GM20431 (cell line): Measurements from ENCODE around the gene CFAP300.

Experiments used
- in situ Hi-C: fragments of 300-500 bp; cut with MseI, MboI; formaldehyde crosslinking; loops from one replicate; pipeline ENCODE4 v1.15.0; 2020; ENCODE audit warnings: low sequenced_read_pairs; ENCODE audit not compliant: unreplicated experiment

Gene CFAP300

DNA sequence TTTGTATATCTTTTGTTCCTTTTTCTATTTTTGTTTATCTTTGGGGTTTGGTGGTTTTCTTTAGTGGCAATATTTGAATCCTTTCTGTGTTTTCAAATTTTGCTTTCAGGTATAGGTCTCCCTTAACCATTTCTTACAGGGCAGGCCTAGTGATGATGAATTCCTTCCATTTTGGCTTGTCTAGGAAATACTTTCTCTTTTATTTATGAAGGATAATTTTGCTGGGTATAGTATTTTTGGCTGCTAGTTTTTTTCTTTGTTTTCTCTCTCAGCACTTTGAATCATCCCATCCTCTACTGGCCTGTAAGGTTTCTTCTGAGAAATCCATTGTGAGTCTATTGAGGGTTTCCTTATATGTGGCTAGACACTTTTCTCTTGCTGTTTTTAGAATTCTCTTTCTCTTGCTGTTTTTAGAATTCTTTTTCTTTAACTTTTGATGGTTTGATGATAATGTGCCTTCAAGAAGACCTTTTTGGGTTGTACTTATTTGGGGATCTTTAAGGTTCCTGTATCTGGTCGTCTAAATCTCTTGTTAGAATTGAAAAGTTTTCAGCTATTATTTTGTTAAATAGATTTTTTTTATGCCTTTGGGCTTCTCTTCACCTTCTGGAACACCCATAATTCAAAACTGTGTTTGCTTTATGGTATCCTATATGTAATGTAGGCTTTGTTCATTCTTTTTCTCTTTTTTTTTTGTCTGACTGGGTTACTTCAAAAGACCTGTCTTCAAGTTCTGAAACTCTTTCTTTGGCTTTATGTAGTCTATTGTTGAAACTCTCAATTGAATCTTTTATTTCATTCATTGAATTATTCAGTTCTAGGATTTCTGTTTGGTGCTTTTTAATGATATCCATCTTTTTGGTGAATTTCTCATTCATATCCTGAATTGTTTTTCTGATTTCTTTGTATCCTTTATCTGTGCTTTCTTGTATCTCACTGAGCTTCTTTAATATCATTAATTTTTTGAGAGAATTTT is 24.5 kb downstream of the CFAP300 start:
- in situ Hi-C loops: no loop called here

DNA sequence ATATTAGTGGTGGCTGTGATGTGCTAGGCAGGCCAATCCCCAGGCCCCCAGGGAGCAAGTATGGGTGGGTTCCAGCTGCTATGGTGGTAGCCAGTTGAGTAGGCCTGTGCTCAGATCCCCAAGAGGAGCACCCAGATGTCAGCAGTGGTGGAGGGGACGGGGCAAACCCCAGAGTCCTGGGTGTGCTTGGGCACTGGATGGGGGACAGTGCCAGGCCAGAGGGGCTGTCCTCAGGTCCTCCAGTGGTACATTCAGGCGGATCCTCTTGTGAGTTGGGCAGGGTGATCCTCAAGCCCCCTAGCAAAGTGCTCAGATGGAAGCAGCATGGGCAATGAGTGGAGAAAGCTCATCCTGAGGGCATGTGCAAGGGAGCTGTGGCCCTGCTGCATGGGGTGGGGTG is 26.0 kb downstream of the CFAP300 start:
- in situ Hi-C loops: no loop called here

DNA sequence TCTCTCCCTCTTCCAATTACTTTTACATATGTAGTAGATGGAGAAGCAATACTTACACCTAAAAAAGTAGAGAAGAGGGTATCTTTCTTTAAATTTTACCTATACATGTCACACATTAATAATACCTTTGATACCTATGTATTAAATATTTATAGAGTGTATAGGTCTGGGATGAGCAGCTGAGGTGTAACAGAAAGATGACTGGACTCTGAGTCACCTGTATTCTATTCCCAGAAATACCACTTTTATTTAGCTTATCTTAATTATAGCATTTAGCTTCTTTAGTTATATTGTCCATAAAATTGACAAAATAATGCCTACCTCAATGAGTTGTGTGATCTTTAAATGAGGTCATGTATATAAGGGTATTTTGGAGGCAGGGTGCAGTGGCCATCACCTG is 32.4 kb downstream of the CFAP300 start:
- in situ Hi-C loops: no loop called here

DNA sequence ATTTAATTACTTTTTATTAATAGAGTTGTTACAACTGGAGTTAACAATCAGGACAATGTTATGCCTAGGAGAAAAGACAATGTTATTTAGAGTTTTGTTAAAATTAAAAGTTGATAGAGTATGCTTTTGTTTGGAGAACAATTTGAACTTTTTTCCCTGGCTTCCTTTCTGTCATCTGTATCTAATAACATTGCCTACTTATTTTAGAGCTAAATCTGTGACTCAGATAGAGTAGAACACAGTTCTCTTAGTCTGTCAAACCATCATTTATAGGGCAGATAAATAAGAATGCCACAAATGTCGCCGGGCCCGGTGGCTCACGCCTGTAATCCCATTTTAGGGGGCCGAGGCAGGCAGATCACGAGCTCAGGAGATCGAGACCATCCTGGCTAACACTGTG is 34.1 kb downstream of the CFAP300 start:
- in situ Hi-C loops: no loop called here

DNA sequence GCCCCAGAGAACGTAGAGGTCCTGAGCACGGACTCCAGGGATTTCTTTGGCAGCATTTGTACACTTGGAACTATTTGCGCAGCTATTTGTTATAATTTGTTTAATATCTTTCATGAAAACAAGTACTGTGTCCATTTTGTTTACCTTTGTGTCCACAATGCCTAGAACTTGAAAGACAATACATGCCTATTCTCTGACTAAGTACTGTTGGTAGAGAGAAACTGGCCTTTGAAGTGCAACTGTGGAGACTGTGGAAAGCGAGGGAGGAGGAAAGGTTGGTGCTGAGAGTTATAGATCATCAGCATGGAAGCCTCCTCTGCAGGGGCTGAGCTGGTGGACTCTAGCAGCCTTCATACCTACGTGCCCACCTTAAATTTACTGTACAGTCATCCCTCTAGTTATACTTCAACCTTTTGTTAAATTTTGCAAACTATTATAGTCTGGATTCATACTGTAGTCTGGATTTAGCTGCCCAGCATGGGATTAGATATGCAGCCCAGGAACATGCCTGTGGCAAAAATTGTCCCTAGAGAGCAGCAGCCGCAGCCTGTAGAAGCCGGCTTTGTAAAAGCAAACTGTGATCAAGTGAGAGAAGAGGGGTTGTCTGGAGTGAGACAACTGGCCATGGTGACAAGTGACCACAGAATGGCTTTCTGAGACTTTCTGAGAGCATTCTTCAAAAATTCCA is 38.8 kb downstream of the CFAP300 start:
- in situ Hi-C loops: no loop called here

DNA sequence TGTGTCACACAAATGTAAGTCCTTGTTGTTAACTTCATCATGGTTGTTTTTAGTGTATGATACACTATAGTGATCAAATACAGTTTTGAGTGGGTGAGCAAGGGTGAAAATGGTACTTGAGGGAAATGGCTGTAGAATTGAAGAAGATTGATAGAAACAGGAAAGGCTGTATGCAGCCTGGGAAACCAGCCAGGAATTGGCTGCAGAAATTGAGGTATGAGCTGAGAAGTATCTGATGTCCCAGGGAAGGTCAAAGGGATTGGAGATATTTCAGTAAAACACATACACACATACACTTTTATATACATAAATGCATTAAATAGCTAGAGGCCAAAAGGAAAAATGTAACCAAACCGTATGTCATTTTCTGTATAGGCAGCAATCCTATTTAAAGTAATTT is 49.9 kb downstream of the CFAP300 start:
- in situ Hi-C loops: no loop called here

DNA sequence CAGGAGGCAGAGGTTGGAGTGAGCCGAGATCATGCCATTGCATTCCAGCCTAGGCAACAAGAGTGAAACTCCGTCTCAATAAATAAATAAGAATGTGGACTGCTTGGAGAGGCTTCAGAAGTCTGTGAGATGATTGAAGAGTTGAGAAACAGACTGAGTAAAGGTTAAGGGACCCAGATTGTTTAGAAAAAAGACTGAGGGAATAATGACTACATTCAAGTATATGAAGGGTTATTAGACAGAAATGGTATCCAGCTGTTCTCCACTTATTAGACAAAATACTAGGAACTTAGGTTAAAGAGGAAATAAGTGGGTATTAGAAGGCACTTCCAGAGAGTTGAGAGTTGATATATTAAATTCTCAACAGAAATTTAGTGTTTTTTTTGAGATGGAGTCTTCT is 52.5 kb downstream of the CFAP300 start:
- in situ Hi-C loops: no loop called here

DNA sequence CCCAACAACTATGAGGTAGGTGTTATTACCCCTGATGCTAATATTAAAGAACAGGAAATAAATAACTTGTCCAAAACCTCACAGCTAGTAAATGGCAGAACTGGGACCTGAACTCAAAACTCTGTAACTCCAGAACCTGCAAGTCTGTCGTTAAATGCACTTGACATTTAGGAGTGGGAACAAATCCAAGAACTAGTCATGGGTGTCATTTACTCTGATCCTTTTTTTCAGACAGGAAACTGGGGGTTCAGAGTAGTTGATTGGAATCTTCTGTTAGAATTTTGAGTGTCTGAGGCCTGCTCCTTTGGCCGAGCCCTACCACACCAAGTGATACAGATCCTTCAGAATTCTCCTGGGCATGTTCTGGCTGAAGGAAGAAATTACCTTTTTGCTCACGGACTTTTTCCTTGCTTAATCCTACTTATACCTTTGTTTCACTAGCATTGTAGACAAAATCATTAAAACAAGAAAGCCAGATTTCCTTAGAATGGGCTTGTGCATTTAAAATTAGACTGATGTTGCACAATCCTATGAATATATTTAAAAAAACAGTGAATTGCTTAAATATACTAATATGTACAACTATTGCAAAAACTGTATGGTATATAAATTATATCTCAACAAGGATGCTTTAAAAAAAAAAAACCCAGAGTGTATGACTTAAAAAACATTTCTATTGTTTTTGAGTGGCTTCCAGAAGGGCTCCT is 61.6 kb downstream of the CFAP300 start:
- in situ Hi-C loops: no loop called here

DNA sequence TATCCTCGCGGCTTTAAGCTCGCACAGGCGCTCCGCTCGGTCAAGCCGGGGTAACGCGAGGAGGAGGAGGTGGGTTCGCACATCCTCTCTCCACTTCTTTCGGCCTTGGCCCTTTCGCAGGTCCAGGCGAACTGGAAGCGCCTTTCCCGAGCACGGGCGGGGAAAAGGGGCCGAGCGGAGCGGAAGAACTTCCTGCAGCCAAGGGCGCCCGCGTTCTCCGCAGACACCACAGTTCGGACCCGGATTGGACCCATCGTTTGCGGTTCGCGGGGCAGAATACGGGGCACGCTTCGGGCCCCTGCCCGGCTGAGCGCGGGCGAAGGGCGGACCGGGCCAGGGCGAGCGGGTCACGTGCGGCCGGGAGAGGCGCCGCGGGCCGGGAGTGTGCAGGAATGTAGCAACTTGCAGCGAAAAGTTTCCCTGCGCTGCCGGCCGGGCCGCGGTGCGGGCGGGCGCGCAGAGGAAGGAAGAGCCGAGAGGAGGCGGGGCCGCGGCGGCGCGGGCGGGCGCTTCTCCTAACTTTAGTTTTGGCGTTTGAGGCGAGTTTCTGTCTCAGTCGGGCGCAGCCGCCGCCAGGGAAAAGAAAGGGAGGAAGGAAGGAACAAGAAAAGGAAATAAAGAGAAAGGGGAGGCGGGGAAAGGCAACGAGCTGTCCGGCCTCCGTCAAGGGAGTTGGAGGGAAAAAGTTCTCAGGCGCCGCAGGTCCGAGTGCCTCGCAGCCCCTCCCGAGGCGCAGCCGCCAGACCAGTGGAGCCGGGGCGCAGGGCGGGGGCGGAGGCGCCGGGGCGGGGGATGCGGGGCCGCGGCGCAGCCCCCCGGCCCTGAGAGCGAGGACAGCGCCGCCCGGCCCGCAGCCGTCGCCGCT is 62.9 kb downstream of the CFAP300 start, which contains the start of gene YAP1:
Gene YAP1 (plus strand): TSS at position 552 of the 865 bp plus-strand sequence. CDS start 402 bp downstream, outside the sequence.
- in situ Hi-C loops: no loop called here

DNA sequence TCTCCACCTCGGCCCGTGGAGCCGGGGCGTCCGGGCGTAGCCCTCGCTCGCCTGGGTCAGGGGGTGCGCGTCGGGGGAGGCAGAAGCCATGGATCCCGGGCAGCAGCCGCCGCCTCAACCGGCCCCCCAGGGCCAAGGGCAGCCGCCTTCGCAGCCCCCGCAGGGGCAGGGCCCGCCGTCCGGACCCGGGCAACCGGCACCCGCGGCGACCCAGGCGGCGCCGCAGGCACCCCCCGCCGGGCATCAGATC is 63.4 kb downstream of the CFAP300 start:
- in situ Hi-C loops: no loop called here

DNA sequence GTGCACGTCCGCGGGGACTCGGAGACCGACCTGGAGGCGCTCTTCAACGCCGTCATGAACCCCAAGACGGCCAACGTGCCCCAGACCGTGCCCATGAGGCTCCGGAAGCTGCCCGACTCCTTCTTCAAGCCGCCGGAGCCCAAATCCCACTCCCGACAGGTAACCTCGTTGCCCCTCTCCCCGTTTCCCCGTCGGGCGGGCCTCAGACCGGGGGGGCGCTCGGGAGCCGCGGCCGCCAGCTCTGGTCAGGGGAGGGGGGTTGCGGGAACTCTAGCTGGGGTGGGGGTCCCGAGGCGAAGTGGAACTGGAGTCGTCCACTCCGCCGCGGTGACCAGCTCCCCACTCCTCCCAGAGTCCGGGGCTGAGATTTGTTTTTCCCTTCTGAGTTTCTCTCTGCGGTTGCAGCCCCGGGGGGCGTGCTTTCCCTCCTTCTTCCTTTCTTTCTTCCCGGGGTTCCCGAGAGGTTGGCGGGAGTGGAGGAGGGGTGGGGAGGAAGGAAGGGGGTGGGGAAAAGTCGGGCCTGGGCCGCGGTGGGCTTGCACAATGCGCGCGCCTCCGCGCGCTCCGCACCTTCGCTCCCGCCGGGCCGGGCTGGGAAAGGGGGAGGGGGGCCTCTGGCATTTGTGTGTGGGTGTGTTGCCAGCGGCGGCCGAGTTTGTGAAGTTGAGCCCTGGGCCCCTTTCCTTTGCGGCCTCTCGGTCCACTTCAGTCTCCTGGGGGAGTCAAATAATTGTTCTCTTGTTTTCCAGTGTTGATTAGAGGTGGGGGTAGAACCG is 64.0 kb downstream of the CFAP300 start:
- in situ Hi-C loops: no loop called here

DNA sequence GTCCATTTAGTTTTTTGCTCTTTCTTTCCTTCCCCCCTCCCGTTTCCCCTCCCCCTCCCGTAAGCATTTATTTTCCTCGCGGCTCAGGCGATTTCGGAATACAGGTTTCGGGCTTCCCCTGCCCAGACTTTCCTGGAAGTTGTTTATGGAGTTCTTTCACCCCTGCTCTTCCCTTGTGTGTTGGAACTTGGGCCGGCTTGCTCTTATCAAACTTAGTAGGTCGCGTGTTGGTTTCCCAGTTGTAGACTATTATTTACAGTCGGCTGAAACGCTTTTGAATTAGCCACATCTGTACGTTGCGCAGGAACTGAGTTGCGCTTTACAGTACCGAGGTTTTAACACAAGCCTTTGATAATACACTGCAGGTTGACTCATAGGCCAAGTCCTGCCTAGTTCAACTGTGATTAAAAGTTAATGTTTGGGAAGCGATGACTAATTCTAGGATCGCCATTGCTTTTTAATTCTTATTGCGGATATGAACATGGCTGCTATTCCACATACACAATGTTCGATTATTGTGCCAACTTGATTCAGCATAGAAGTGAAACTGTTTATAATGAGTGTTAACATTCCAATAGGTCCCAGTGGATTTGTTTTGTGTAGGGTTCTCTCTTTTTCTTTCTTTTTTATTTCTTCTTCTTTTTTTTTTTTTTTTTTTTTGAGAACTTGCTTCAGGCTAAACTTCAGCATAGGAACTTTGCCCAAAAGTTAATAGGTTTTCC is 64.7 kb downstream of the CFAP300 start:
- in situ Hi-C loops: no loop called here

DNA sequence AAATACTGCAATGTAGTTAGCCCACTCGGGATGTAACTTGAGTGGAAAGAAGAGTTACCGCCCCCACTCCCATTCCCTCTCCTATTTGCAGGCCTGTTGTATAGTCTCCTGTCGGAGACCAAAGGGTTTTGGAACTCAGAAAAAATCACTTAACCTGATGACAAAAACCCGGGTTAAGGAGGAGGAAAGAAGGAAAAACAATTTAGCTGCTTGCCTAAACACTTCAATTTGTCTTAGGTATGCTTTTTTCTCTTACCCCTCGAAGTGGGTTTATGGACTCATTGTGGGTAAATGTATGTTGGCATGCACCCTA is 65.2 kb downstream of the CFAP300 start:
- in situ Hi-C loops: no loop called here

DNA sequence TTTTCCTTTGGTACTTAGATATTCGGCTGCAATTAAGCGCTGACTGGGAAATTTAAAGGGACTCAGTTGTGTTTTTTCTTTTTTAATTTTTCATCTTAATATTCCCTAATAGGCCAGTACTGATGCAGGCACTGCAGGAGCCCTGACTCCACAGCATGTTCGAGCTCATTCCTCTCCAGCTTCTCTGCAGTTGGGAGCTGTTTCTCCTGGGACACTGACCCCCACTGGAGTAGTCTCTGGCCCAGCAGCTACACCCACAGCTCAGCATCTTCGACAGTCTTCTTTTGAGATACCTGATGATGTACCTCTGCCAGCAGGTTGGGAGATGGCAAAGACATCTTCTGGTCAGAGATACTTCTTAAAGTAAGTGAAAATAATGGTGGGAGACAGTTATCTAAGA is 66.8 kb downstream of the CFAP300 start:
- in situ Hi-C loops: no loop called here

DNA sequence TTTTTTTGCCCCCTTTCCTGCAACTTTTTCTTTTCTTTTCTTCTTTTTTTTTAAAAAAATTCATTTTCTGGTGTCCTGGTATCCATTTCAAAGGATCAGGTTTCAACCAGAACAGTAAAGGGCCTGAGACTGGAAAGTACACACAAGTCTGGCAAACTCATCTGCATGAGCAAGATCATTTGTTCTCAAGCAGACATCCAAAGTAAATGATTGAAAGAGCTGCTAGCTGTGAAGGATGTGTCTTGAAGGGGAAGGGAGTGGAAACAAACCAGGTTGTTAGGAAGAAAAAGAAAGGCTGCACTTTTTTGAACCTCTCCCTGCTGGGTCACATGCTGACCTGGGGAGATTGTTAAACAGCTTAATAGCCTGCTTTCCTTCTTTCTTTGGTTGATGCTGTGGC is 68.3 kb downstream of the CFAP300 start:
- in situ Hi-C loops: no loop called here

DNA sequence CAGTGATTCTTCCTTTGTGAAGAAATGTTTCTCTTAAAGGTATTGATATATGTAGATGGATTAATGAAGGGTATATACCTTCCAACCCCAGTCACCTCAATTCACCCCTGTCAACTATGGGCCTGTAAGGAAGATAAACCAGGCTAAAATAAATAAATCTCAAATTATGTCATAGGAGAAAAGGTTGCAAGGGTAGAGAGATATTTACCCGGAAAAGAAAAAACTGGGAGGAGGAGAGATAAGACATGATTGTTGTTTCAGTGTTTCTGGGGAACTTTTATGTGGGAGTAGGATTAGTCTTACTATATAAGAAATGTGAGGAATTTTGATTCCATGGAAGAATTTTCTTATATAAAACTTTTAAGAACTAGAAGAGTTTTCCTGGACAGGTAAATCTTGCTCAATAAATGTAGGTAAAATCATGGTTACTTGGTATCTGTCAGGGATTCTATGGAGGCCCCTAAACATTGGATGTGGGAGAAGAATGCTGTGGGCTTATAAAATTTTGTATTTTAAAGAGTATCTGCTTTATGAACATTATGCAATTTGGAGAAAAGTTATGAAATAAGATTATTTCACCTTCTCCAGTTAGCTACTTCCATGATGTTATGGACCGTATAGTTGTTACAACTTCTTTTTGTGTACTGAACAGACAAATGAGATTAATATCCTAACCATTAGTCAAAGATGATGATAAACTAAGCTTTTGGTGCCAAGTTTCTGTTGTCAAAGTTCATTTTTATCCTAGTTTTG is 69.4 kb downstream of the CFAP300 start:
- in situ Hi-C loops: no loop called here

DNA sequence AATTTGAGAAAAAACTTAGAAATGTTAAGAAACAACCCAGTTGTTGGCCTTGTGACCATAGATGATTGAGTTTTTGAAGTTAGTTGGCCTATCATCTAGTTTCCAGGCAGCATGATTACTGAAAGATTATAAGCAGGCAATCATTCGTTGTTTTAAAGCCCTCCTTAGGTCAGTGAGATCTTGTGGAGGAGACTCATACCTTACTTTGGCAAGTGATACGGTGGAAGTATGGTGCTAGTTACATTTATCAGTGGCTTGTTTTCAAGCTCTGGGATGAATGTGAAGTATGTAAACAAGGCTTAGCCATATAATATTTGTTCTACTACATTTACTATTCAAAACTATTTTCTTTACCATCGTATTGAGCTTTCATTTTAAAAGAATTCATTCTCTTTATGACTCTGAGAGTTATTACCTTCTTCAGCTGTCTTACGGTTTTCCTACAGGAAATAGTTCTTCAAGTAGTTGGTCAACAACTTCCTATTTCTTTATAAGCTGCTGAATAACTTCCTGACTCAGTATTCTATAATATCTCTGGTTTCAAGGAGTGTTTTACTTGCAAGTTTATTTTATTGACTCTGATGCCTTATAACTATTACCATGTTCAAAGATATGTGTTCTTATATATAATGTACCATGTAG is 70.4 kb downstream of the CFAP300 start:
- in situ Hi-C loops: no loop called here

DNA sequence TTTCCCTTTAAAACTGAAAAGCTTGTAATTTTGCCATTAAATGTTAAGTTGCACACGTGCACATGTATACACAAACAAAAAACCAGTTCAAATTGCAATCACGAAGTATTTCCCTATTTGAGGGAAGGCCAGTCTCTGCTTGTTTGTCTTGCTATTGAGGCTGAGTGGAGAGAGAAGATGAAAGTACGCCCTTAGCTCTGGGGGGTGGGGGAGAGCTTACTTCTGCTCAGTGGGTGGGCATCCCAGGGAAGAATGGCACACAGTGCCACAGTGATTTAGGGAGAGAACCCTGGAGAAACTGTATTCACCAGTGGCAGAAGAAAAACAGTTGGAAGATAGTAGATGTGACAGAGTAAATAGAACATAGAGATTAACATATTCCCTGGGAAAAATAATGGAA is 71.7 kb downstream of the CFAP300 start:
- in situ Hi-C loops: no loop called here
